Measurements from ENCODE around the gene CCDC93.

CCDC93 gene

DNA sequence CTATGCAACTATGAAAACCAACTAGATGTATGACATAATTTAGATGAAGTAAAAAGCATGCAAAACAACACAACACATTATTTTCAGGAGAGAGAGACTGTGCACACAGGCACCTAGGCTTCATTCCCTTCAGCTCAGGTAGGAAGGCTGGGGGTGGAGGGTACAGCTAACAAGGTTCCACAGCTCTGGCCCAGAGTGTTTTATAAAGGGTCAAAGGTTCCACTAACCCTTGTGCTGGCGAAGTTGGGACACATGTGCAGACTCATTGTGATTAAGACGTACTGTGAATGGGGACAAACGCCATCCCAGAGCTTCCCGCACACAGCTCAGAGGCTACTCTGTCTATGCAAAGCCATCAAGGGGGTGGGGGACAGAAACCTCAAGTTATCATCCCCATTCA lies 19.1 kb downstream of the CCDC93 start:
- no peak for DNase-seq (ENCODE audit: low spot score)

GRCh38 chr2:117989854-117990438 lies 23.9 kb downstream of the CCDC93 start:
- DNase-seq (ENCODE audit: low spot score): no peak

- DNase-seq (ENCODE audit: low spot score): no peak
These were observed 26.7 kb downstream of the CCDC93 start for GRCh38 chr2:117987121-117987520.

DNA sequence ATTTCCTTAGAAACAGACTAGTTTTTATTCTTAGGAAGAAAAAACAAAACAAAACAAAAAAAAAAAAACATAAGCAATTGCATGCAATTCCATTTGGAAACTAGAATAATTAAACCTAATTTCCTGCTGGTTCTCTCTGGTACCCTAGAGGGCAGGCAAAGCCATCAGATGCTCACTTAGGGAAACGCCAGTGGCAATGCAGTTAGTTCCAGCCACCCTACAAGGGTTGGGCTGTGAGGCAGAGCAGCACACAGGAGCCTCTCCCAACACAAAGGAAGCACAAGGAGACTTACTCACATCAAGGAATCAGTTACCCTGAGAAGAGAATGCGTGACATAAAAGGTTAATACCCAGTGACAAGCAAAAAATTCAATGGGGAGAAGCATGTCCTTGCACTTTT lies 28.8 kb downstream of the CCDC93 start:
- no peak for DNase-seq (ENCODE audit: low spot score)

DNA sequence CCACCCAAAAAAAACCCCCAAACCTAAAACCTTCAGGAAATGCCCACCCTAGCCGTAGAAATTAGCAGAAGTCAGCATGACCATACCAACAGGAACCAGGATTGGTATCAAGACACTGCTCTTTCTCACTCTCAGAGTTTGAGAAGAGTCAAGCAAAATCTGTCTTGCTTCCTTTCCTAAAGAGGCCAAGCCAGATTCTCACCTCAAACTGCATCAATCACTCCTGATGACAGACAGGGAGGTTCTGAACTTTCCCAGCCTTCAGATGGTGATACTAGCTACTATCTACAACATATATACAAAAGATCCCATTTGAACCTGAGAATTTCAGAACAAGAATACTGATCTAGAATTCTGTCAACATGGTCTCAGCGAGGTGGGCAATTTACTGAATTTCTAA lies 29.7 kb downstream of the CCDC93 start:
- DNase-seq (ENCODE audit: low spot score): no peak

- no peak for DNase-seq (ENCODE audit: low spot score)
These were observed 30.8 kb downstream of the CCDC93 start for GRCh38 chr2:117983040-117983439.

DNA sequence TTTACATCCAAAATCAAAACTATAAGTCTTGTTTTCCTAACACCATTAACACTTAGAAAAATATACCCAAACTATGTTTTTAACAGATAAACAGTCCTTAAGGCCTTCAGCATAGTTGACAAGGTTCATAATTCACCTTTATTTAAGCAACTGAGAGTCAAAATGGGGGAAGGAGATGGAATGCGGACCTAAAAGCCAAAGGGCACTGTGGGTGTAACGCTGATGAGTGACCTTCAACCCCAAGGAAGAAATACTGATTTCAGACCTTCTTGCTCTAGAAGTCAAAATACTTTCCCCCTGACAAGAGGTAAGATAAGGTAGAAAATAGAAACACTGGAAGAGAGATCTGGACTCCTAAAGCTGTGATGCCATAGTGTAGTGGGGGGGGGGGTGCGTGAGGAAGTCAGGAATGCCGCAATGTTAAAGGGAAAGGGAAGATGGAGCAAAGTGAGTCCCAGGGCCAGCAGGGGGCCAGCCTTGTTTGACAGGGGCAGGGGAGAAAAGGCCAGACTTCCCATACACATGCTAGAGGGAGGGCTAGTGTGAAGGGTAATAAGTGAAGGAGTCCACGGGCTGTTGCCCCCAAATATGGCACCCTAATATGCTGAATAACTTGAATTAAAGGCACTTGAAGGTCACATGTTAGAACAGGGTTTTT lies 31.4 kb downstream of the CCDC93 start:
- DNase-seq (ENCODE audit: low spot score): no peak

- DNase-seq (ENCODE audit: low spot score): no peak
These were observed 32.1 kb downstream of the CCDC93 start for GRCh38 chr2:117981810-117982209.

GRCh38 chr2:117980783-117981676 lies 32.8 kb downstream of the CCDC93 start:
- DNase-seq (ENCODE audit: low spot score): no peak

- no peak for DNase-seq (ENCODE audit: low spot score)
These were observed 33.8 kb downstream of the CCDC93 start for GRCh38 chr2:117979911-117980701.

DNA sequence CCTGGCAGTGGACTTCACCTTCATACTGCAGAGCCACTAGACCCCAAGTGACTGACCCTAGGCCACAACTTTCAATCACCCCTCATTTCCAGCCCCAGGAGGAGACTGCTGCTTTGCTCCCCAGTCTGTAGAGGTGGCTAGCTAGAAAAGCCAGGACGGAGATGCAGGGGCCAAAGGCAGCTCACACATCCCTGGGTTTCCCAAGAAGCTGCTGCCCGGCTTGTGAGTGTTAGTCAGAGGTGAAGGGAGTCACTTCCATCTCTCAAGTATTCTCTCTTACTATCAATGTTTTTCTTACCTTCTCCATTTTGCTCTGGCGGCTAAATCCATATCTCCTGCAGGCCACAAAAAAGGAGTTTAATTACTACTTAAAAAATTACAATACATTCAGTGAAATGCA lies 36.2 kb downstream of the CCDC93 start:
- no peak for DNase-seq (ENCODE audit: low spot score)

DNA sequence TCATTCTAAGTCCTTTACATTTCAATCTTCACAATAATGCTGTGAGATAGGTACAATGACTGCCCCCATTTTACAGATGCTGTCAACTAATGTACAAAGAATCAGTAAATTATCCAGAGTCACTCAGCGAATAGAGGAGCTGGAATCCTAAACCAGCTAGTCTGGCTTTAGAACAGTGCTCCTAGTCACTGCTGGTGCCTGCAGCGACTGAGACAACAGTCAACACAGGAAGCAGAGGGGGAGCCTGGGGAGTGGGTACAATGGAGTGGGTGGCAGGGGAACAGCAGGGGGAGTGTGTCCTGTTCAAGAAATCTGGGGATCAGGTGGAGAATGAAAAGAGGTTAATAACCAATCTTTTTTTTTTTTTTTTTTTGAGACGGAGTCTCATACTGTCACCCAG lies 37.3 kb downstream of the CCDC93 start:
- DNase-seq (ENCODE audit: low spot score): no peak

GRCh38 chr2:117973498-117974082 lies 40.3 kb downstream of the CCDC93 start:
- no peak for DNase-seq (ENCODE audit: low spot score)

DNA sequence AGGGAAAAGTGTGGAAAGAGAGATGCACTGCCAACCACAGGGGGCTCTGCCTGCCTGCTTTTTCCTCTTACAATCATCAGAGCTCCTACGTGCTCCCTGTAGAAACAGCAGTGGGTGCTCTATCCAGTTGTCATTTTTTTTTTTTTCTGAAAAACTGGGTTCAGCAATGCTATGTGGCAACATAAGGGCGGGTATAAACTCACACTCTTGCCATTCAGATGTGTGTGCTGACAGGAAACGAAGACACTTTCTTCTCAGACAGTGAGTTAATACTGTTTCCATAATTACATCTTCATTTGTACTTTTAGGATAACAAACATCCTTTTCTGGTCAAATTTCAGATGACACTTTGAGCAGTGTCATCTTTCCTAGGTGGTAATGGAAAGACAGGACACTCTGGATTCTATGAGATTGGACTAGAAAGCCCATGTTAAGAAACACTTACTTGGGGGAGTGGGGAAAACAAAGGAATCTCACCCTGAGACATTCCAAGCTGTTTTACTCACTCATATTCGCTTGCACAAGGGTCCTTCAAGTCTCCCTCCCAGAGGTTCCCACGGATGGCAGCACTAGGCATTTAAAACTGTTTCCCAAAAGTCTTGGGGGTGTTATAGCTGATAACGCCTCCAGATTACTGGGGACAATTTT lies 41.3 kb downstream of the CCDC93 start:
- DNase-seq (ENCODE audit: low spot score): no peak

- DNase-seq (ENCODE audit: low spot score): no peak
These were observed 45.1 kb downstream of the CCDC93 start for GRCh38 chr2:117968722-117969121.

- no peak for DNase-seq (ENCODE audit: low spot score)
These were observed 45.7 kb downstream of the CCDC93 start for GRCh38 chr2:117967977-117968718.

DNA sequence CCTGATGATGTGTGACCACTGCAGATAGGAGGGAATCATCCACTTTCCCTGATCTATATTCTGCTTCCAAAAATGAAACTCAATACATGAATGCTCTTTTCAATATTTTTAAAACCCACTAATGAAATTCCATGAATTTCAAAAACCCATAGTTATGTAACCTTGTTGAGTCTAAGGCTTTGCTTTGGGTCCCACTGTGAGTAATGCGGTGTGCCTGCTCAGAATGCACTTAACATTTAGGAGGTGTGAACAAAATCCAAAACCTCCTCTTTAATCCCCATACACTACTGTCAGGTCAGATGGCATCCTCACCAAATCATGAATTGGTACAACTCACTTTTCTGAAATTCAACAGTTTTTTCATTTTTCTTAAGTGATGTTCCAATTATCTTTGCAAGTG lies 50.4 kb downstream of the CCDC93 start:
- no peak for DNase-seq (ENCODE audit: low spot score)

GRCh38 chr2:117961201-117961600 lies 52.7 kb downstream of the CCDC93 start:
- no peak for DNase-seq (ENCODE audit: low spot score)

GRCh38 chr2:117960231-117960630 lies 53.6 kb downstream of the CCDC93 start:
- DNase-seq (ENCODE audit: low spot score): no peak

DNA sequence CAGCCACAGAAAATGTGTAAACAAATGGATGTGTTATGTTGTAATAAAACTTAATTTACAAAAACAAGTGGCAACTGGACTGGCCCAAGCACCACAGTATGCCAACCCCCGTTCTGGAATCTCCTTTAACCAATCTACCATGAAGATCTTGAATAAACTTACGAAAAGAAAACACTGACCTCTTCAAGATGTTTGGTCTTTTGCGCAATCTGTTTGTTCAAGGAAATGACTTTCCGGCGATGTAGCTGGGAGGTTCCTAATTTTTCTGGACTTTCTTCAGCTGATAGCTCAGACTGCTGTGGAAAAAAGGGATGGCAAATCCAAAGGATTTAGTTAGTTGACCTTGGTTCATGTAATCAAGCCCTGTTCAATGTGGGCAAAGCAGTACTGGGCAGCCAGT lies 55.7 kb downstream of the CCDC93 start:
- DNase-seq (ENCODE audit: low spot score): no peak
